NCI-H2196 (cell line): ENCODE data around the gene EFNA1.

Source experiments
- DNase-seq: peaks from one replicate; lab custom pipeline; 2025; ENCODE audit not compliant: unreplicated experiment; lab: John Stamatoyannopoulos, UW

Gene EFNA1

DNA sequence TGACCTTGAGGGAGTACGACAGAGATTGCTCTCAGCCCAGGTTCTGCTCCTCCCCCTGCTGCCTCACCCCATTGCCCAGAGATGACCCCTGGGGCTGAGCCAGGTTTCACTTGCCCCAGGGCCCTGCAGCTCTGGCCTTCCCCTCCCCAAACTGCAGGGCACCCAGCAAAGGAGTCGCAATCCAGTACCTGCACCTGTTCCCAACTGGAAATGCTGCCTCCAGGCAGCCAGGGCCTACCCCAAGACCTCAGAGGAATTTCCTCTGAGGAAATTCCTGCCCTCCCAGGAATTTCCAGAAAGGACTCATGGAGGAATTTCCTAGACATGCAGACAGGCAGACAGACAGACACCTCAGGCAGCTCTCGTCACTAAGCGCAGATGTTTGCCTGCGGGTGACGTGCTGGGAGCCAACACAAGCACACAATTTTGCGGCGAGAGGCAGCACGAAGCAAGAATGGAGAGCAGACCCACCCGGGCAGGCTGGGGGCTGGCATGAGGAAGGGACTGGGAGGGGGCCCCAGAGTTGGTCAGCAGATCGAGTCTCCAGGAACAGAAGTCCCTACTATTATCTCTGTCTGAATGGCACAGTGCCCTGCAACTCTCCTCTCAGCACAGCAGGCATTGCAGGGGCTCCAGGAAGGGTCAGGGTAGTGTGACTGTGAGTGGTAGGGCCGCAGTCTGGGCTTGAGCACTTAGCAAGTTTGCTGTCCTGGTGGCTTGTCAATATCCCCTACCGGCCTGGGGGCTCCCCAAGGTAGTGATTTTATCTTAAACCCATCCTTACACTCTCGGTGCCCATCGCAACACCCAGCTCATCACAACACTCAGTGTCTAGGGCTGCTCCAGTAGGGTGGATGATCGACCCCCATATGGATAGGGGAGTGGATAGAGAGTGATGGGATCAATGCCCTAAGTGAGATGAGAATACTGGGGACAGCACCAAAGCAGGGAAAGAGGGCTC, 2.9 kb upstream of the EFNA1 start:
- DNase-seq = no peak

DNA sequence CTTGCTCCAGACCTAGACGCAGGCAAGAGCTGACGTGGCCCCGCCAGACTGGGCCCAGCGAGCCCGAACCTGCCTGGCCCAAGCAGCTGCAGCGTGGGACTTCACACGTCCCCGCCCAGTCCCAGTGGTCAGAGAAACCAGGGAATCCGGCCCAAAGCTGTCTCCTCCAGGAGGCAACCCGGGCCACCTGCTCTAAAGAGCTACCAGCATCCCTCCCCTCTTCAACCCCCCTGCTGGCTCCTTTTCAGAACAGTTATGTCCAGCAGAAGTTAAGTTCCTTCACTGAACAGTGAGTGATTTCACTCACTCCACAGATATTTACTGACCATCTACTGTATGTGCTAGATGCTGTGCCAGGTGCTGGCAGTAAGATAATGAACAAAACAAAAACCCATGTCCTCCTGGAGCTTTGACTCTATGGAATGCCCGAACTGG, 2.1 kb upstream of the EFNA1 start:
- peak; percentile 52 for DNase-seq

DNA sequence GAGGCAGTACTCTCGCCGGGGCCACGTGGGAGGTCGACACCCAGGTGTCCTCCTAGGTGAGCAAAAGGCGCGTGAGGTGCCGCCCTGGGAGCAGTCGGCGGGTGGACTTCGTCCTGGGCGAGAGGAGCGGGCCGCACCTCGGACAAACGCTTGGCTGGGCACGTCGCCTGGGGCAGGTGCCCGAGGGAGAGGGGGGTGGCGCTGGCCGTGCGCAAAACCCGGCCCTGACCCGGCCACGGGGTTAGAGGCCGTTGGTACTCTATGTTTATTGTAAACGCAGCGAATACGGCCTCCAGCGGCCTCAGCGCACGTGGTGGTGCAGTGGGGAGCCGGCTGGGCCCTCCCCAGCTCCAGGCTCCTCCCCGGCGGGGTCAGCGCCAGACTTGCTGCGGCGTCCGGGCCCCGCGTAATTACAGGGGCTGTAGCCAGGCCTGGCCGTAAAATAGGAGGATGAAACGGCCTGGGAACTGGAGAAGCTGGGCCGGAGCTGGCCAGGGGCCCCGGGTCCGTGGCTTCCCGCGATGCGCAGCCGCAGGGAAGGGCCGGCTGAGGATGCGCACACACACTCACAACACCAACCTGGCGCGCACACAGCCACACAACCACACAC, 1.6 kb upstream of the EFNA1 start:
- DNase-seq = peak; percentile 81

DNA sequence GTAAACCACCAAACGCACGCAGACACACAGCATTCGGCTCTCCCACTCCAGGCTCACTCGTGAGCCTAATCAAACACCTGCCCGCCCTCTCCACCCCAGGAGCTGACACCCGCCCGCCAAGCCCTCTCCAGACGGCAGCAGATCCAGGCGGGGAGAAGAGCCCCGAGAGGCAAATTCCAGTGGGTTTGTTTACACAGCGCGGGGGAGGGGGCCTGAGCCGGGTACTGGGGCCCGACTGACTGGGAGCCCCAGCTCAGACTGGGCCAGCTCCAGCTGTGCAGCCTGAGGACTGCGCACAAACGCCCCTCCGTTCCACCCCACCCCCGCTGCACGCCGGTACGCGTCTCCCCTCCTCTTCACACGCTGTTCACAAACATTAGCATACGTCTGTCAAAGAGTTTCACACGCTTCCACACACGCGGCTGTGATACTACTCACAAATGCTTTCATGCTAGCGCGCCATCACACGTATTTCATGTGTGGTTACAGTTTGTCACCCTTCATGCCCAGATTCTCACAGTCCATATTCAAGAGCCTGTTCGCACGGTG, 1.0 kb upstream of the EFNA1 start:
- peak; percentile 70 for DNase-seq

DNA sequence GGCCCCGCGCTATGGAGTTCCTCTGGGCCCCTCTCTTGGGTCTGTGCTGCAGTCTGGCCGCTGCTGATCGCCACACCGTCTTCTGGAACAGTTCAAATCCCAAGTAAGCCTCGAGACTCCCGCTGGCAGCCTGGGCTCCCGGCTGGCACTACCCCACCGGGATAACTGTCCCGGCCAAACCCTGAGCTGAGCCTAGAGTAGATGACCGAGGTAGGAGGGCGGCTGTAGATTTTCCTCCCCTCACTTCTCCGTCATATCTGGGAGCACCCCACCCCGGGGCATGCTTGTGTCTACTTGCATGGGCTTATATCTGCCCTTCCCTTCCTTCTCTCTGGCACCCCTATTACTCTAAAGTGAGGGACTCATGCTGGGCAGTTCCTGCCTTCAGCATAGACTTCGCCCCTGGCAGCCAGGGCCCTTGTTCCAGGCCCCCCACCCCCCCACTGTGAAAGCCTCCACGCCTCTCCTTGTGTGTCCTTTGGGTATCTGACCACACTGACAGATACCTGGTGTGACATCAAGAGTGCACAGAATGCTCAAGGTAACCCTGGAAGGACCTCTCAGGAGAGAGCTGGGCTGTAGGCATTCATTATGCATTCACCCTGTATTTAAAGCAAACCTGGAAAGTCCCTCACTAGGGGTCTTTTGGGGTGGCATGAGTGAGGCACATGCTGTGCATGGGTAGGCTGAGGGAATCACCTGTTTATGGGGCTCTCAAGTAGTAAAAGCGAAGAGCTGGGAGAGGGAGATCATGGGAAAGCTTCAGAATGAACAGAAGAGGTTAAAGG, 485 bp downstream of the EFNA1 start:
- no peak for DNase-seq

DNA sequence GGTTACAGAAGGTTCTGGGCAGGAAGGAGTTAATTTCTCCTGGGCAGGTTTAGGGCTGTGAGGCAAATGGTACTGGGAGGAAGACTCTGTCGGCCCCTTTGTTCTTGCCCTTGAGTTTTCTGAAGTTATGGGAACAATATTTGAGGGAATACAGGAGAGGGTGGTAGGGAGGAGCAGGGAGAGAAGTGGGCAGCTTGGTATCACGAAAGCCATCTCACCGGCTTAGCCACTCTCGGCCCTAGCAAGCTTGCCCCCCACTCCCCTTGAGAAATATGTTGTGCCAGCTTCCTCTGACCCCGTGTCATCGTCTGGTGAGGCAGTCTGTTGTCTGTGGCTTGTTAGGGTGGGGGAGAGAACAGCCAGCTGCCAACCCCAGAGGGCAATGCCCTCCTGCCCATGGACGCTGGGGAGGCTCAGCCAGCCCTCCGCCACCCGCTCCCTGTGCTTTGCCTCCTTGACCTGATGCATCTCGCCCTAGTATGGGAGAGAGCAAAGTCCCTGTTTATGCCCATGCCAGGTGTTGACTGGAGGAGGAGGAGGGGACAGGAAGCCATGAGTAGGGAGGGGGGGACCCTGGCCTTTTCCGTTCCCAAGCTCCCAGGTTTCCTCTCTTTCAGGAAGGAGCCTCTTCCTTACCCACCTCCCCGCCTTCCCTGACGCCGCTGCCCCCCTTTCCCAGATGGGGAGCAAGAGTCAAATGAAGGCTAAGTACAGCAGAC, 1.2 kb downstream of the EFNA1 start:
- DNase-seq = peak; percentile 47

DNA sequence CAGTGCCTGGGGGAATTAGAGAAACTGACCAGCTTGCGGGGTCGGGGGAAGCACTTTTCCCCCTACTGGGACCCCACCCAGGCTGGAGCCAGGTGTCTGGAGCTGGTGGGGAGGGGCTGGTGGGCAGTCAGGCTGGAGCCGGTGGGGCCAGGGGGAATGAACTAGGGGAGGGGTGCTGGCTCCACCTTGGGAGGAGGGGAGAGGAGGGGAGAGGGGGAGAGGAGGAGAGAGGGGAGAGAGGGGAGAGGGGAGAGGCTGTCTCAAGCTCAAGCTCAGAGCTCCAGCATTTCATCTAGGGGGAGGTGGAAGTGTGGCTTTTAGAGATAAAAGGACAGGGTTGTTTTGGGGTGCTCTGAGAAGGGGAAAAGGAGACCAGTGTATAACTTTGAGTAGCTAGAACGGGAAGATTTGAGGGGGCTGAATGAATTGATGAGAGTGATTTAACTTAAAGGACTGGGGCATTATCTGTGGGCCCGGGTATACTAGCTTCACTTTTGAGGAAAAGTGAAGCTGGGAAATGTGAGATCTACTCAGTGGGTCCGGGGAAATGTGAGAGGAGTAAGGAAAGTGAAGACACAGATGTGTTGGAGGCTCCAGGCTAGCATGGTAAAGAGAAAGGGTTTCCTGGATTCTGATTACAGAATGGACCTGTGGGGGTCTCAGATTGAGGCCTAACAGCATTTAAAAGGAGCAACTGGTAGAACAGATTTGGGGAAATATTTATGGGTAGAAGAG, 2.8 kb downstream of the EFNA1 start:
- no peak for DNase-seq

DNA sequence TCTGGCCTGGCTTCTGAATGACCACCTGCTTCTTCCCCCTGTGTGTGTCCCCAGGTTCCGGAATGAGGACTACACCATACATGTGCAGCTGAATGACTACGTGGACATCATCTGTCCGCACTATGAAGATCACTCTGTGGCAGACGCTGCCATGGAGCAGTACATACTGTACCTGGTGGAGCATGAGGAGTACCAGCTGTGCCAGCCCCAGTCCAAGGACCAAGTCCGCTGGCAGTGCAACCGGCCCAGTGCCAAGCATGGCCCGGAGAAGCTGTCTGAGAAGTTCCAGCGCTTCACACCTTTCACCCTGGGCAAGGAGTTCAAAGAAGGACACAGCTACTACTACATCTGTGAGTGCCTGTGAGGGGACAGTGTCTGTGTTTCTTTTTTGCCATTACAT, 3.6 kb downstream of the EFNA1 start:
- DNase-seq = no peak

DNA sequence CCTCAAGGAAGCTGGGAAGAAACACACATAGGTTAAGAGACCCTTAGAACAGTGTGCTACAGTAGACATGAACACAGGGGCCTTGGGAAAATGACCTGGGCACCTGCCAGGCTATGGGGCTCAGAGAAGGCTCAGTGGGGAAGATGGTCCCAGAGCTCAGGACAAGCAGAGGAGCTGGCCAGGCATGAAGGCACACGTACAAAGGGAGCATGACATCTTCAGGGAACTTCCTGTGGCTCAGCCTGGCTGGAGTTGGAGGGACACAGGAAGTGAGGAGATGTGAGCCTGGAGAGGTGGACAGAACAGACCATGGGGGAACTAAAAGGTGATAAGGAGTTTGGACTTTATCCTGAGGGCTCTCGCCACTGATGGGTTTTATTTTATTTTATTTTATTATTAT, 4.2 kb downstream of the EFNA1 start:
- DNase-seq = no peak

DNA sequence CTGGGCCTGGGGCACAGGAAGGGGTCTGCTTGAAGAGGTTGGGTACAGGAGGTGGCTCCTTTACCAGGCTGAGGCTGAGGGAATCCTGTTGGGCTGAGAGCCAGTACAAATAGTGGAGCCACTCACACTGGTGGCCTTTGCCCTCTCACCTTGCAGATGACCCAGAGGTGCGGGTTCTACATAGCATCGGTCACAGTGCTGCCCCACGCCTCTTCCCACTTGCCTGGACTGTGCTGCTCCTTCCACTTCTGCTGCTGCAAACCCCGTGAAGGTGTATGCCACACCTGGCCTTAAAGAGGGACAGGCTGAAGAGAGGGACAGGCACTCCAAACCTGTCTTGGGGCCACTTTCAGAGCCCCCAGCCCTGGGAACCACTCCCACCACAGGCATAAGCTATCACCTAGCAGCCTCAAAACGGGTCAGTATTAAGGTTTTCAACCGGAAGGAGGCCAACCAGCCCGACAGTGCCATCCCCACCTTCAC, 6.2 kb downstream of the EFNA1 start:
- no peak for DNase-seq

DNA sequence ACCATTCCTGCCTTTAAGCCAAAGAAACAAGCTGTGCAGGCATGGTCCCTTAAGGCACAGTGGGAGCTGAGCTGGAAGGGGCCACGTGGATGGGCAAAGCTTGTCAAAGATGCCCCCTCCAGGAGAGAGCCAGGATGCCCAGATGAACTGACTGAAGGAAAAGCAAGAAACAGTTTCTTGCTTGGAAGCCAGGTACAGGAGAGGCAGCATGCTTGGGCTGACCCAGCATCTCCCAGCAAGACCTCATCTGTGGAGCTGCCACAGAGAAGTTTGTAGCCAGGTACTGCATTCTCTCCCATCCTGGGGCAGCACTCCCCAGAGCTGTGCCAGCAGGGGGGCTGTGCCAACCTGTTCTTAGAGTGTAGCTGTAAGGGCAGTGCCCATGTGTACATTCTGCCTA, 6.6 kb downstream of the EFNA1 start:
- no peak for DNase-seq

DNA sequence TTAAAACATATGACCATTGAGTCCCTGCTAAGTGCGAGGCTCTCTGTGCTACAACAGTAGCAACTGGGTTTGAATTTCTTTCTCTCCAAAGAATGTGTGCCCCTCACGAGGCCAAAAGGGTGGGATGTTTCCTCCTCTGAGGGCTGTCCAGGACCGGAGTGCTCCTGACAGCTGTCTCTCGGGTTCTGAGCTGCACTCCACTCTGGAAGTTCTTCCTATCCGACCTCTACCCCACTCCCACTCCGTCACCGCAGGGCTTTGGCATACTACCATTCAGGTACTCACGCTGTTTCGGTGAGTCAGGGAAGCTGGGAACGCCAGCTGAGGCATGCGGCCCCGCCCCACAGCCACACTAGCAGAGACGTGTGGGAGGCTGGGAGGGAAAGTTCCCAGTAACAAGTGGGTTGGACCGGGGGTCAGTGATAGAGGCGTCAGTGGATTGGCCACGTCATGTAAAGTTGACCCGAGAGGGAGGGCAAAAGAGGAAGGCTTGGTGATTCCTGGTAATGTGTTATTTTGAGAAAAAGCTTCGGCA, 7.3 kb downstream of the EFNA1 start:
- peak; percentile 61 for DNase-seq

DNA sequence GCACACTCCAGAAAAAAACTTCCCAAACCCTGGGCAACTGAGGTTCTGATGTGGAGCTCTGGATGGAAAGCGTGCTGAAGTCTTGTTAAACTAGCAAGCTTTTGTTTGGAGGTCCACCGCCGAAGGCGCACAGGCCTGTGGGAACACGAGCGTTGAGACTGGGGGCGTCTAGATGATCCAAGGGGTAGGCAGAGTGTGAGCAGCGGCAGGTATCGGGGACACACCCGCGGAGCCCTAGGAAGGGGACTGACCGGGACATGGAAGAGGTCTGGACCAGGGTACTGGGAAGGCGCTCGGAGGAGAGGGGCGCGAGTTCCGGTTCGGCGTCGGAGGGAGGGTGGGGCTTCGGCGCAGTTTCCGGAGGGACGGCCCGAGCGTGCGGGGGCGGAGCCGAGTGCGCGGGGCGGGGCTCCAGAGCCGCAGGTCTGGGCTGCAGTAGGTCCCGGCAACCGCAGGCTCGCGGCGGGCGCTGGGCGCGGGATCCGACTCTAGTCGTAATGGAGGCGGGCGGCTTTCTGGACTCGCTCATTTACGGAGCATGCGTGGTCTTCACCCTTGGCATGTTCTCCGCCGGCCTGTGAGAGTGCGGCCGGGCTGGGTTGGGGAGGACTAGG, 7.8 kb downstream of the EFNA1 start, which contains the start of gene SLC50A1:
Gene SLC50A1 (plus strand): TSS at position 438 of the 614 bp plus-strand sequence. CDS start 60 bp downstream, at position 498.
- peak; percentile 96 for DNase-seq

DNA sequence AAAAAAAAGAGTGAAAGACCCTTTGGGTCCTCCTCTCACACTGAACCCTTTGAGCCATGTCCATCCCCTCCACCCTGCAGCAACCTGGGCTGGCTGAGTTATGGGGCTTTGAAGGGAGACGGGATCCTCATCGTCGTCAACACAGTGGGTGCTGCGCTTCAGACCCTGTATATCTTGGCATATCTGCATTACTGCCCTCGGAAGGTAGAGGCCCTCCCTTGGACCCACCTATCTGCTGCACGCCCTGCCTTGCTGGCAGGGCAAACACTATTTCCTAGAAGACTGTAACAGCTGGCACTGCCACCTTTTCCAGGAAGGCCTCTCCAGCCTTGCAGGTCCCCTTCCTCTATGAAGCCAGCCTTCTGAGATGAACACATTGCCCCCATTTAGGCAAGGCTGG, 9.1 kb downstream of the EFNA1 start:
- no peak for DNase-seq

DNA sequence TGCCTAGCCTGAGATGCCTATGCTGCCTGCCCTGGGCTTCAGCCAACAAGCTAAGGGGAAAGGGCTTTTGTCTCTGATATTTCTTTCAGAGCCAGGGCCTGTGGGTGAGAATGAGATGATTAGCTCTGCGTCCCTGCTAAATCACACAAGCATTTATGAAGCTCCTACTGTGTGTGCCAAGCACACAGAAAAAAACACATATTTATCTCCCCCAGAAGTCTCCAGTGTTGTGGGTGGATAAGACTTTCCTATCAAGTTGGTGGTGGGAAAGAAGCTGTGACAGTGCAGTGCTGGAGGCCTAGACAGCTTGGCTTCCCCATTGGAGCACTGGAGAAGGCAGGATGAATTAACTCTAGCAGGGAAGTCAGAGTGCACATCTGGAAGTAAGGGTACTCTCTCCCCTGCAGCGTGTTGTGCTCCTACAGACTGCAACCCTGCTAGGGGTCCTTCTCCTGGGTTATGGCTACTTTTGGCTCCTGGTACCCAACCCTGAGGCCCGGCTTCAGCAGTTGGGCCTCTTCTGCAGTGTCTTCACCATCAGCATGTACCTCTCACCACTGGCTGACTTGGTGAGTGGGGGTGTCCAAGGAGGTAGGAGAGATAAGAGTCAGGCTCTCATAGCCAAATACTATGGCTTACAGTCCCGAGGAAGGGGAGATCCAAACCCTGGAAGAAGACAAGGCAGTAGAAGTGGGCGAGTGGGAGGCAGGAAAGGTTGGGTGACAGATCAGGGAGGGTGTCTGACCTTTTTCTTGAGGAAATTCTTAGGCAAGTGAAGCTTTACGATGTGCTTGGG, 9.7 kb downstream of the EFNA1 start:
- no peak for DNase-seq

DNA sequence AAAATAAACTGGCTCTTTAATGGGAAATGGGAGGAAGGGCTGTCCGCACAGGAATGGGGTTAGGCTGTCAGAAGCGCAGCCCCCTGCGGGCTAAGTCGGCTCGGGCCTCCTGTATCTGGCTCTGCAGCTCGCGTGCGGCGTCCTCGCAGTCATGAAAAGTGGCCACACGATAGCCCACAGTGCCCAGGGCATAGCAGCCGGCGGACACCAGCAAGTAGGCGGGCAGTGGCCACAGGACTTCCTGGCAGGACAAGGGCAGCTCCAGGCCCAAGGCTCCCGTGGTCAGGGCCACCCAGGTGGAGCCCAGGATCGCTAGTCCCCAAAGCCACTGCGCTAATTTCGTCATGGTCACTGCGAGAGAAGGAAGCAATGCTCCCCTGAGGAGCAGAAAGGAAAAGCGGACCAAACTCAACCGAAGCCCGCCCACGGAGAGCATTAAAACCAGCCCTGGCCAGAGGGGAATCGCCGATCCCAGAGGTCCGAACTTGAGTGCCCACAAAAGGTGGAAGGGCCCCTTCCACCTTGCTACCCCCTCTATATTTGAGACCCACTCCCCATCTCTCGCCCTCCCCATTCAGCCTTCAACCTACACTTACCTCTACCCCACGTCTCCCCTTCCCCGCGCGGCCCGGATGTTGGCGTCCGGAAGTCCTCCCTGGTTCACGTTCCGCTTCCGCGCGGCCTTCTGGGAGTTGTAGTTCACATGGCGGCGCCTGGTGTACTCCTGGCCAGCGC, 12.4 kb downstream of the EFNA1 start, which contains the start of gene DPM3:
Gene DPM3 (minus strand): TSS at position 637 of the 735 bp plus-strand sequence. CDS start 291 bp downstream, at position 346.
- DNase-seq = peak; percentile 87

DNA sequence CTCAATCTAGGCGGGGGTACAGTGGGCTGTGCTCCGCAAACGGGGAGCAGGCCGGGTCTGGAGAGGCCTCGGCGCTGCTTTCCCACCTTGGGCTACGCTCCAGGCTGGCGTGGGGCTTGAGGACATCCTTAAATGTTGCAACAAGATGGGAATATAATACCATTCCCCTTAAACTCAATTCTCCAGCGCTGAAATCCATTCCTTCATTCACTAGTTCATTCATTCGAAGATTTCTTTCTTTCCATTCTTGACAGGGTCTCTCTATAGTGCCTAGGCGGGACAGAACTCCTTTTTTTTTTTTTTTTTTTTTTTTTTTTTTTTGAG, 12.9 kb downstream of the EFNA1 start:
- DNase-seq = no peak

DNA sequence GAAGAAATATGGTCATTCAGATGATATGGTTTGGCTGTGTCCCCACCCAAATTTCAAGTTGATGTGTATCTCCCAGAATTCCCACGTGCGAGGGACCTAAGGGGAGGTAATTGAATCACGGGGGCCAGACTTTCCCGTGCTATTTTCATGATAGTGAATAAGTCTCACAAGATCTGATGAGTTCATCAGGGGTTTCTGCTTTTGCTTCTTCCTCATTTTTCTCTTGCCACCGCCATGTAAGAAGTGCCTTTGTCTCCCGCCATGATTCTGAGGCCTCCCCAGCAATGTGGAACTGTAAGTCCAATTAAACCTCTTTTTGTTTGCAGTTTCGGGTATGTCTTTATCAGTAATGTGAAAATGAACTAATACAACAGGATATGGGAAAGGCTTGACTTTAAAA, 14.1 kb downstream of the EFNA1 start:
- DNase-seq = no peak
